Measurements from ENCODE around the gene S100A9.
A peak's percentile ranks its signal among the peaks of the same experiment; 100 is the strongest.

Gene S100A9

GRCh38 chr1:153350321-153350957, 7.2 kb upstream of the S100A9 start:
- Histone ChIP-seq H3K27me3 (no peaks in the 10 kb centered on the region), H3K36me3 (no peaks in the 10 kb centered on the region), H3K4me3 (ENCODE audit: low read depth in 1 of 2, low read length in 1 of 2) (no peak overlapping the region), H3K4me1 (ENCODE audit: control insufficient read depth in 1 of 2, insufficient read depth in 1 of 2, low read depth in 1 of 2, low read length in 1 of 2) (peaks cover 66 to 72% of the 10 kb centered on the region in 2 experiments), H3K27ac (no peak overlapping the region), H3K9me3 (no peaks in the 10 kb centered on the region)
- no peak for TF ChIP-seq CTCF (IDR thresholded peaks at IDR 0.05)

- Histone ChIP-seq H3K27ac (peak overlapping the region; percentile 100), H3K36me3 (peaks cover under 1% of the 10 kb centered on the region), H3K4me3 (ENCODE audit: low read depth in 1 of 2, low read length in 1 of 2) (no peak overlapping the region), H3K27me3 (no peaks in the 10 kb centered on the region), H3K9me3 (no peaks in the 10 kb centered on the region), H3K4me1 (ENCODE audit: control insufficient read depth in 1 of 2, insufficient read depth in 1 of 2, low read depth in 1 of 2, low read length in 1 of 2) (peaks cover 75 to 80% of the 10 kb centered on the region in 2 experiments)
- TF ChIP-seq CTCF (IDR thresholded peaks at IDR 0.05), result peak; percentile 93
Measured at GRCh38 chr1:153352523-153352922, 5.1 kb upstream of the S100A9 start.

- H3K27me3 ChIP-seq, result no peaks in the 10 kb centered on the region
- no peak overlapping the region for H3K4me3 ChIP-seq (ENCODE audit: low read depth in 1 of 2, low read length in 1 of 2)
- H3K9me3 ChIP-seq, result no peaks in the 10 kb centered on the region
- peaks cover 80 to 82% of the 10 kb centered on the region in 2 experiments for H3K4me1 ChIP-seq (ENCODE audit: control insufficient read depth in 1 of 2, insufficient read depth in 1 of 2, low read depth in 1 of 2, low read length in 1 of 2)
- no peak for TF ChIP-seq CTCF (IDR thresholded peaks at IDR 0.05)
- H3K27ac ChIP-seq, result peak overlapping the region; percentile 100
- peaks cover 9% of the 10 kb centered on the region for H3K36me3 ChIP-seq
Measured at GRCh38 chr1:153353226-153353947, 4.3 kb upstream of the S100A9 start.

- no peak for TF ChIP-seq CTCF (IDR thresholded peaks at IDR 0.05)
- Histone ChIP-seq H3K4me1 (ENCODE audit: control insufficient read depth in 1 of 2, insufficient read depth in 1 of 2, low read depth in 1 of 2, low read length in 1 of 2) (peaks cover 67 to 82% of the 10 kb centered on the region in 2 experiments), H3K27ac (peak overlapping the region; percentile 100), H3K27me3 (no peaks in the 10 kb centered on the region), H3K9me3 (peaks cover under 1% of the 10 kb centered on the region), H3K36me3 (peaks cover 22% of the 10 kb centered on the region), H3K4me3 (ENCODE audit: low read depth in 1 of 2, low read length in 1 of 2) (peak overlapping the region in 1 of 2 experiments; percentile 97)
Measured at GRCh38 chr1:153354515-153355193, 3.0 kb upstream of the S100A9 start.

GRCh38 chr1:153355445-153356071, 2.1 kb upstream of the S100A9 start:
- H3K27me3 ChIP-seq, result no peaks in the 10 kb centered on the region
- TF ChIP-seq CTCF (IDR thresholded peaks at IDR 0.05), result peak; percentile 93
- peaks cover 5% of the 10 kb centered on the region for H3K9me3 ChIP-seq
- peak overlapping the region; percentile 97 for H3K4me3 ChIP-seq (ENCODE audit: low read depth in 1 of 2, low read length in 1 of 2)
- peaks cover 70 to 86% of the 10 kb centered on the region in 2 experiments for H3K4me1 ChIP-seq (ENCODE audit: control insufficient read depth in 1 of 2, insufficient read depth in 1 of 2, low read depth in 1 of 2, low read length in 1 of 2)
- H3K27ac ChIP-seq, result peak overlapping the region; percentile 100
- H3K36me3 ChIP-seq, result peaks cover 31% of the 10 kb centered on the region
